ENCODE results near the gene CRTC3.
"Not testable (repeated sequence)": the region's sequence is repeated elsewhere in the genome, so short reads cannot be mapped to it uniquely, and the experiment has no call there.

CRTC3 gene

GRCh38 chr15:90633360-90633759 is 103.6 kb downstream of the CRTC3 start:
- DNase-seq, result no peak

- not testable (repeated sequence) for DNase-seq
These were observed 107.3 kb downstream of the CRTC3 start for GRCh38 chr15:90636993-90637392.

- DNase-seq, result no peak
These were observed 108.0 kb downstream of the CRTC3 start for GRCh38 chr15:90637693-90638092.

GRCh38 chr15:90638201-90638691 is 108.5 kb downstream of the CRTC3 start:
- no peak for DNase-seq

GRCh38 chr15:90638963-90639362 is 109.2 kb downstream of the CRTC3 start:
- DNase-seq, result no peak

- no peak for DNase-seq
These were observed 111.1 kb downstream of the CRTC3 start for GRCh38 chr15:90640862-90641261.

GRCh38 chr15:90641581-90642463 is 112.1 kb downstream of the CRTC3 start:
- no peak for DNase-seq

GRCh38 chr15:90642464-90643300 is 113.0 kb downstream of the CRTC3 start:
- no peak for DNase-seq

GRCh38 chr15:90643301-90643632 is 113.5 kb downstream of the CRTC3 start:
- no peak for DNase-seq

GRCh38 chr15:90644526-90644925 is 114.8 kb downstream of the CRTC3 start:
- no peak for DNase-seq

GRCh38 chr15:90644952-90645725 is 115.4 kb downstream of the CRTC3 start:
- no peak for DNase-seq

- DNase-seq, result no peak
These were observed 116.3 kb downstream of the CRTC3 start for GRCh38 chr15:90645873-90646575.

GRCh38 chr15:90646662-90647305 is 117.1 kb downstream of the CRTC3 start:
- DNase-seq, result no peak

GRCh38 chr15:90647326-90647725 is 117.6 kb downstream of the CRTC3 start:
- no peak for DNase-seq

- DNase-seq, result peak; percentile 75
These were observed 118.7 kb downstream of the CRTC3 start for GRCh38 chr15:90648137-90649070.

- no peak for DNase-seq
These were observed 120.6 kb downstream of the CRTC3 start for GRCh38 chr15:90650117-90650955.

- DNase-seq, result no peak
These were observed 121.4 kb downstream of the CRTC3 start for GRCh38 chr15:90650956-90651689.

- no peak for DNase-seq
These were observed 124.8 kb downstream of the CRTC3 start for GRCh38 chr15:90654233-90655136.

All from stimulated activated CD8-positive, alpha-beta memory T cell treated with anti-CD3 and anti-CD28 coated beads, Interleukin-4, amount 100 ng/mL, for 48 hours (primary cell).